CD14-positive monocyte (primary cell): ENCODE results near the gene NT5C3A. TPM values are rescaled to one million over a fixed set of nuclear protein-coding genes. Genes with fewer than 3 reads are reported as not detected.
A peak's percentile ranks its signal among the peaks of the same experiment; 100 is the strongest.
"Not testable (repeated sequence)": the region's sequence is repeated elsewhere in the genome, so short reads cannot be mapped to it uniquely, and the experiment has no call there.

Source experiments
- DNase-seq, 3 donors: peaks; one replicate each; pipeline ENCODE4 v3.0.0-alpha.2; 2011 to 2022
- H2AFZ ChIP-seq: 2 replicates; pipeline ENCODE4 v1.6.0; 2012; ENCODE audit warnings: mild to moderate bottlenecking, low read depth, low read length, inconsistent platforms; ENCODE audit not compliant: insufficient read depth, poor library complexity, severe bottlenecking
- H3K27ac ChIP-seq, 2 donors: 1 replicate in 1 of 2; 2 replicates in 1 of 2; pipeline ENCODE4 v1.5.1; 2012 to 2013; ENCODE audit warnings: low read length in 2 of 2, control low read depth in 1 of 2, inconsistent platforms in 1 of 2, low read depth in 1 of 2, mild to moderate bottlenecking in 1 of 2
- H3K27me3 ChIP-seq, 2 donors: one replicate each; pipeline versions ENCODE4 v1.6.0 to v1.6.1; 2011 to 2013; ENCODE audit warnings: low read length in 2 of 2; ENCODE audit not compliant: control insufficient read depth in 2 of 2, insufficient read depth in 2 of 2
- H3K36me3 ChIP-seq, 2 donors: replicated peaks in 1 of 2; 1 replicate in 1 of 2; 2 replicates in 1 of 2; pipeline versions ENCODE4 v1.5.1 to v1.6.1; 2012 to 2013; ENCODE audit warnings: low read length in 2 of 2, control low read depth in 1 of 2, inconsistent platforms in 1 of 2, mild to moderate bottlenecking in 1 of 2; ENCODE audit not compliant: insufficient read depth in 2 of 2, control insufficient read depth in 1 of 2
- H3K4me1 ChIP-seq, 2 donors: 1 replicate in 1 of 2; 2 replicates in 1 of 2; pipeline versions ENCODE4 v1.5.1 to v1.6.1; 2012 to 2013; ENCODE audit warnings: low read length in 2 of 2, control low read depth in 1 of 2, inconsistent platforms in 1 of 2, mild to moderate bottlenecking in 1 of 2, moderate library complexity in 1 of 2; ENCODE audit not compliant: insufficient read depth in 2 of 2, control insufficient read depth in 1 of 2
- H3K4me2 ChIP-seq: replicated peaks from 2 replicates; pipeline ENCODE3; 2012; ENCODE audit warnings: low read length, moderate library complexity, mild to moderate bottlenecking; ENCODE audit not compliant: poor library complexity, severe bottlenecking; ENCODE audit errors: extremely low read depth
- H3K4me3 ChIP-seq, 3 experiments: fragments of 200-600 bp in 1 of 3; sonication (generic) in 1 of 3; replicated peaks in 1 of 3; 1 replicate in 2 of 3; 2 replicates in 1 of 3; pipeline ENCODE4 v1.5.1; 2011 to 2013; ENCODE audit warnings: low read length in 3 of 3, mild to moderate bottlenecking in 3 of 3, control low read depth in 2 of 3, low read depth in 2 of 3, inconsistent platforms in 1 of 3, moderate library complexity in 1 of 3
- H3K79me2 ChIP-seq: 2 replicates; pipeline ENCODE4 v1.6.0; 2012; ENCODE audit warnings: mild to moderate bottlenecking, control low read depth, inconsistent platforms, low read length, moderate library complexity; ENCODE audit not compliant: insufficient read depth
- H3K9ac ChIP-seq: 2 replicates; pipeline ENCODE4 v1.6.0; 2017; ENCODE audit warnings: low read length, mild to moderate bottlenecking; ENCODE audit not compliant: insufficient read depth, poor library complexity, severe bottlenecking
- H3K9me3 ChIP-seq, 2 donors: replicated peaks in 1 of 2; 1 replicate in 1 of 2; 2 replicates in 1 of 2; pipeline versions ENCODE4 v1.5.1 to v1.6.1; 2012 to 2013; ENCODE audit warnings: low read length in 2 of 2, control low read depth in 1 of 2; ENCODE audit not compliant: control insufficient read depth in 1 of 2, insufficient read depth in 1 of 2
- H4K20me1 ChIP-seq: 2 replicates; pipeline ENCODE4 v1.6.0; 2012; ENCODE audit warnings: mild to moderate bottlenecking, low read length, control low read depth, moderate library complexity; ENCODE audit not compliant: insufficient read depth
- H3K27ac Mint-ChIP-seq, 7 donors: one replicate each; pipeline ENCODE4 v1.8.0; 2020; ENCODE audit warnings: mild to moderate bottlenecking in 7 of 7, mixed read lengths in 7 of 7, moderate library complexity in 6 of 7, inconsistent platforms in 2 of 7
- H3K27me3 Mint-ChIP-seq, 3 donors: one replicate each; pipeline ENCODE4 v1.8.0; 2021 to 2022; ENCODE audit warnings: low read depth in 3 of 3, mild to moderate bottlenecking in 3 of 3, mixed read lengths in 3 of 3, moderate library complexity in 3 of 3, inconsistent platforms in 1 of 3
- H3K36me3 Mint-ChIP-seq, 2 donors: one replicate each; pipeline ENCODE4 v1.8.0; 2020; ENCODE audit warnings: mixed read lengths in 2 of 2, inconsistent platforms in 1 of 2, mild to moderate bottlenecking in 1 of 2
- H3K4me1 Mint-ChIP-seq: one replicate; pipeline ENCODE4 v1.8.0; 2020; ENCODE audit warnings: mild to moderate bottlenecking, mixed read lengths
- H3K4me3 Mint-ChIP-seq, 2 donors: one replicate each; pipeline ENCODE4 v1.8.0; 2020; ENCODE audit warnings: mild to moderate bottlenecking in 2 of 2, mixed read lengths in 2 of 2, moderate library complexity in 1 of 2
- H3K9me3 Mint-ChIP-seq, 7 donors: one replicate each; pipeline ENCODE4 v1.8.0; 2020 to 2022; ENCODE audit warnings: mixed read lengths in 7 of 7, mild to moderate bottlenecking in 6 of 7, moderate library complexity in 6 of 7, inconsistent platforms in 2 of 7
- WGBS: methylation state at CpG from one replicate; pipeline ENCODE4 v1.1.5; 2013; ENCODE audit warnings: missing lambda C conversion rate; ENCODE audit not compliant: insufficient coverage; 5-methylcytosine and 5-hydroxymethylcytosine counted together
- intact Hi-C, 2 donors: fragments of 100-400 bp; cut with micrococcal nuclease; formaldehyde crosslinking; loops; one replicate each; pipeline versions ENCODE4 v1.15.0 to v1.15.1; 2023
- polyA plus RNA-seq, 3 donors: library from polyadenylated mRNA; depleted of rRNA in 1 of 3; unstranded in 2 of 3; stranded (reverse) in 1 of 3; fragments of 300-500 nt in 2 of 3; fragments of >200 nt in 1 of 3; fragmentation: Illumina TruSeq in 2 of 3; gene quantifications; 1 replicate in 2 of 3; 2 replicates in 1 of 3; pipeline ENCODE4 v1.2.3, GENCODE V29; 2012 to 2021

Gene NT5C3A
- polyA plus RNA-seq, 3 donors: 19.4 to 37.7 (median 29.5) TPM

DNA sequence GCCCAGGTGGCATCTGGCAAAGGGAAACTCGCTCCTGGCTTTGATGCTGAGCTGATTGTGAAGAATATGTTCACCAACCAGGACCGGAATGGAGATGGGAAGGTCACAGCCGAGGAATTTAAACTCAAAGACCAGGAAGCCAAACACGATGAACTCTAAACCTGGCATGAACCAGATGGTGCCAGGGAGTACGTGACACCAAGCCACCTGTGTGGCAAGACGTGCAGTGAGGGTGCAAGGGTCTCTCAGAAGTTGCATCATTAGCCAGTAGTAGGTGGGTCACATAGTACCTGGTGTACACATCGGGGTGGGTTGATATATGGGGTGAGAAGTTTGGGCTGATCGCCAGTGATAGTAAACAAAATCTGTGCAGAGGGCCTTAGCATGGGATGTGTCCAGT lies 57.4 kb downstream of the NT5C3A start:
- H3K9me3 Mint-ChIP-seq, H2AFZ ChIP-seq, H4K20me1 ChIP-seq, H3K36me3 ChIP-seq, H3K4me3 Mint-ChIP-seq, H3K4me2 ChIP-seq, H3K79me2 ChIP-seq, H3K4me1 Mint-ChIP-seq, H3K4me1 ChIP-seq, H3K9ac ChIP-seq, H3K4me3 ChIP-seq, DNase-seq, H3K27me3 ChIP-seq, H3K27me3 Mint-ChIP-seq, H3K9me3 ChIP-seq, H3K27ac ChIP-seq, intact Hi-C loops: not testable (repeated sequence)
- WGBS: 94% methylated on average over 5 of the region's 8 CpGs
- H3K36me3 Mint-ChIP-seq: peaks cover 5 to 18% of the 10 kb centered on the region in 2 donors
- peak overlapping the region in 3 of 7 donors; percentile 35 to 43 (median 40) for H3K27ac Mint-ChIP-seq

DNA sequence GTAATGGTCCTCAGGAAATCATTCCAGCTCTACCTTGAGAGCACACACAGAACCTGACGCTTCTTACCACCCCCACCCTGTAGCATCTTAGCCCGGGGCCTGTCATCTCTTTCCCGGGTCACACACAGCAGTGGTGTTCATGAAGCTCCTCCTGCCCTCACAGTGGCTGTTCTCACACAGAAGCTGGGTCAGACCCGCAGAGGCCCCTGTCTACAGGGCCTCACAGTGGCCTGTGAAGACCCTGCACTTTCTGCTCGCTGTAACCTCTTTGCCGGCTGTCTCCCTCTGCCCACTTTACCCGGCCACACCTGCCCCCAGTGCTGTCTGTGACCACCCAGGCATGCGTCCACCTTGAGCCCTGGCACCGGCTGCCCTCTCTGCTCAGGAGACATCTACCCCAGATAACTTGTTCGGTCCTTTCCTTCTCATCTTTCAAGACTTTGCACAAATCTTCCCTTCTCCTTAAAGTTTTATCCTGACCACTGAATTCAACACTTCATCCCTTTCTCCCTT lies 58.4 kb downstream of the NT5C3A start:
- H3K4me3 Mint-ChIP-seq, DNase-seq, H3K9me3 Mint-ChIP-seq, intact Hi-C loops, H3K27me3 ChIP-seq, H4K20me1 ChIP-seq, H3K36me3 ChIP-seq, H3K79me2 ChIP-seq, H3K4me1 Mint-ChIP-seq, H3K4me1 ChIP-seq, H3K4me2 ChIP-seq, H3K9me3 ChIP-seq, H3K27me3 Mint-ChIP-seq, H3K9ac ChIP-seq, H3K27ac ChIP-seq, H3K4me3 ChIP-seq, H2AFZ ChIP-seq: not testable (repeated sequence)
- H3K36me3 Mint-ChIP-seq: peaks cover 3 to 12% of the 10 kb centered on the region in 2 donors
- WGBS: 91% methylated on average over 10 of the region's 10 CpGs
- H3K27ac Mint-ChIP-seq: peak overlapping the region in 2 of 7 donors; percentile 36 to 45

DNA sequence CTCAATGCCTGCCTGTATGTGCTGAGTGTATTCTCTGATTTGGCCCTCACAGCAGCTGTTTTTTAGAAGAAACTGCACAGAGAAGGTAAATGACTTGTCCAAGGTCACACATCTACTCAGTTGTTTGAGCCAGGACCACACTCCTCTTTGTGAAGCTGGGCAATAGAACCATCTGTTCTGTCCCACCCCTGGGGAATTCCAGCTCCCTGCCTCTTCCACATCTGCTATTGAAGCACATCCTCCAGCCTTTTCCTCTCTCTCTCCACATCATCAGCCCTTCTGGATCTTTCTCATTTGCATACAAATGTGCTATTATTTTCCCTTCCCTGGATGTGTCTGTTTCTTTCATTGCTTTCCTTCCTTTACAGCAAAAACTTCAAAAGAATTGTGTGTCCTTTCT lies 59.5 kb downstream of the NT5C3A start:
- intact Hi-C loops: not testable (repeated sequence)

DNA sequence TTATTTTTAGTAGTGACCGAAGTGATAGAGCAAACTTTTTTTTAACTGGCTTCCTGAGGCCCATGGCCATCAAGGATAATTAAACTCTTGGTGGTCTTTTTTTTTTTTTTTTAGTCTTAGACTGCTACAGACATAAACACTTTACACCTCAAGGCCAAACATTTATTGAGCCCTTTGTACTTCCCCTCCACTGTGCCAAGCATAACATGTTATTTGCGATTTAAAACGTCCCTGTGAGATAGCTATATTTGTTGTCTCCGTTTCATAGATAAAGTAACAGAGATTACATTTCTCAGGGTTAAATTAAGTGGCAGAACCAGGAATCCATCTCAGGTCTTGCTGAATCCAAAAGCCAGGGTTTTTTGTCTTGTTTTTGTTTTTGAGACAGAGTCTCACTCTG lies 63.2 kb downstream of the NT5C3A start:
- no CpG with 5 or more reads among the region's 4 CpGs for WGBS

More for the DNA sequence above, 59.5 kb downstream of the NT5C3A start:
- not testable (repeated sequence) for DNase-seq, H3K27ac ChIP-seq, H3K9me3 ChIP-seq, H3K9me3 Mint-ChIP-seq, H3K79me2 ChIP-seq, H3K36me3 Mint-ChIP-seq, H3K9ac ChIP-seq, H2AFZ ChIP-seq, H3K4me2 ChIP-seq, H3K4me3 ChIP-seq, H3K27ac Mint-ChIP-seq, H3K4me3 Mint-ChIP-seq, H3K36me3 ChIP-seq, H3K4me1 ChIP-seq, H3K27me3 ChIP-seq, H4K20me1 ChIP-seq
- Mint-ChIP-seq H3K27me3 (peaks cover 9 to 19% (median 11%) of the 10 kb centered on the region in 3 donors), H3K4me1 (peaks cover 10% of the 10 kb centered on the region)

More for the DNA sequence above, 63.2 kb downstream of the NT5C3A start:
- H4K20me1 ChIP-seq, H3K9me3 Mint-ChIP-seq, H2AFZ ChIP-seq, H3K79me2 ChIP-seq, H3K36me3 Mint-ChIP-seq, H3K4me3 ChIP-seq, H3K27me3 ChIP-seq, H3K27ac ChIP-seq, H3K9me3 ChIP-seq, H3K9ac ChIP-seq, intact Hi-C loops, H3K4me2 ChIP-seq, DNase-seq, H3K4me1 ChIP-seq, H3K36me3 ChIP-seq, H3K27ac Mint-ChIP-seq: not testable (repeated sequence)
- Mint-ChIP-seq H3K27me3 (peaks cover 10 to 28% (median 16%) of the 10 kb centered on the region in 3 donors), H3K4me1 (peaks cover 10% of the 10 kb centered on the region), H3K4me3 (peak overlapping the region in 1 of 2 donors; percentile 78)
